ENCODE data around the gene PACRG. TPM values are rescaled to one million over a fixed set of nuclear protein-coding genes. Genes with fewer than 3 reads are reported as not detected.

PACRG gene
- total RNA-seq, 1 experiment from 2014 or later: 0.59 TPM

DNA sequence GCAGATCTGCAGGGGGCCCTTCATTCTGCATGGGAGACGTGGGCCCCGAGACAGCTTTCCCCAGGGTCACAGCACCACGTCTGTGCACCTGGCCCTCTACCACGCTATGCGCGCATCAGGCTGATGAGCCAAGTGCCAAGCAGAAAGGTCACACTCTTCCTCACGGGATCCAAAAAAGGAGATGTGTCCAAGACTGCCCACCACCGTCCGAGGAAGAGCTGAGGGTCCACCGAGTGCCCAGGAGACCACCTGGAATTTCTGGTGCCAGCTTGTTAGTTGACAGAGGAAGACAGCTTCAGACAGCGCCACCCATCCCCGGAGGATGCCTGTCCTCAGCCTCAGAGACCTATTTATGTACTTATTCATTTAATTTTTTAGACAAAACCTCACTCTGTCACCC lies 609.2 kb downstream of the PACRG start:
- Histone ChIP-seq H3K9me3 (ENCODE audit: control insufficient read depth, insufficient read depth, low read depth, low read length) (no peaks in the 10 kb centered on the region), H3K27ac (ENCODE audit: low read length) (no peak overlapping the region), H3K4me3 (ENCODE audit: low read depth in 2 of 2, low read length in 2 of 2) (no peak overlapping the region), H3K27me3 (ENCODE audit: control insufficient read depth, insufficient read depth, low read length) (no peaks in the 10 kb centered on the region), H3K36me3 (ENCODE audit: control insufficient read depth, insufficient read depth, low read length) (no peaks in the 10 kb centered on the region), H3K4me1 (ENCODE audit: control insufficient read depth, insufficient read depth, low read length) (no peaks in the 10 kb centered on the region)
- POLR2A ChIA-PET: no interaction called here
- TF ChIP-seq, protein P1, sequence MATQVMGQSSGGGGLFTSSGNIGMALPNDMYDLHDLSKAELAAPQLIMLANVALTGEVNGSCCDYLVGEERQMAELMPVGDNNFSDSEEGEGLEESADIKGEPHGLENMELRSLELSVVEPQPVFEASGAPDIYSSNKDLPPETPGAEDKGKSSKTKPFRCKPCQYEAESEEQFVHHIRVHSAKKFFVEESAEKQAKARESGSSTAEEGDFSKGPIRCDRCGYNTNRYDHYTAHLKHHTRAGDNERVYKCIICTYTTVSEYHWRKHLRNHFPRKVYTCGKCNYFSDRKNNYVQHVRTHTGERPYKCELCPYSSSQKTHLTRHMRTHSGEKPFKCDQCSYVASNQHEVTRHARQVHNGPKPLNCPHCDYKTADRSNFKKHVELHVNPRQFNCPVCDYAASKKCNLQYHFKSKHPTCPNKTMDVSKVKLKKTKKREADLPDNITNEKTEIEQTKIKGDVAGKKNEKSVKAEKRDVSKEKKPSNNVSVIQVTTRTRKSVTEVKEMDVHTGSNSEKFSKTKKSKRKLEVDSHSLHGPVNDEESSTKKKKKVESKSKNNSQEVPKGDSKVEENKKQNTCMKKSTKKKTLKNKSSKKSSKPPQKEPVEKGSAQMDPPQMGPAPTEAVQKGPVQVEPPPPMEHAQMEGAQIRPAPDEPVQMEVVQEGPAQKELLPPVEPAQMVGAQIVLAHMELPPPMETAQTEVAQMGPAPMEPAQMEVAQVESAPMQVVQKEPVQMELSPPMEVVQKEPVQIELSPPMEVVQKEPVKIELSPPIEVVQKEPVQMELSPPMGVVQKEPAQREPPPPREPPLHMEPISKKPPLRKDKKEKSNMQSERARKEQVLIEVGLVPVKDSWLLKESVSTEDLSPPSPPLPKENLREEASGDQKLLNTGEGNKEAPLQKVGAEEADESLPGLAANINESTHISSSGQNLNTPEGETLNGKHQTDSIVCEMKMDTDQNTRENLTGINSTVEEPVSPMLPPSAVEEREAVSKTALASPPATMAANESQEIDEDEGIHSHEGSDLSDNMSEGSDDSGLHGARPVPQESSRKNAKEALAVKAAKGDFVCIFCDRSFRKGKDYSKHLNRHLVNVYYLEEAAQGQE (IDR thresholded peaks at IDR 0.05; ENCODE audit: insufficient read depth in 1 of 2, low read depth in 2 of 2, low read length in 1 of 2): no peak
- no peak for TF ChIP-seq POLR2AphosphoS5 (IDR thresholded peaks at IDR 0.05; ENCODE audit: low read depth, low read length)
- TF ChIP-seq SIN3A (IDR thresholded peaks at IDR 0.05; ENCODE audit: borderline replicate concordance, insufficient read depth, low read depth, low read length): no peak
- TF ChIP-seq, protein P2, sequence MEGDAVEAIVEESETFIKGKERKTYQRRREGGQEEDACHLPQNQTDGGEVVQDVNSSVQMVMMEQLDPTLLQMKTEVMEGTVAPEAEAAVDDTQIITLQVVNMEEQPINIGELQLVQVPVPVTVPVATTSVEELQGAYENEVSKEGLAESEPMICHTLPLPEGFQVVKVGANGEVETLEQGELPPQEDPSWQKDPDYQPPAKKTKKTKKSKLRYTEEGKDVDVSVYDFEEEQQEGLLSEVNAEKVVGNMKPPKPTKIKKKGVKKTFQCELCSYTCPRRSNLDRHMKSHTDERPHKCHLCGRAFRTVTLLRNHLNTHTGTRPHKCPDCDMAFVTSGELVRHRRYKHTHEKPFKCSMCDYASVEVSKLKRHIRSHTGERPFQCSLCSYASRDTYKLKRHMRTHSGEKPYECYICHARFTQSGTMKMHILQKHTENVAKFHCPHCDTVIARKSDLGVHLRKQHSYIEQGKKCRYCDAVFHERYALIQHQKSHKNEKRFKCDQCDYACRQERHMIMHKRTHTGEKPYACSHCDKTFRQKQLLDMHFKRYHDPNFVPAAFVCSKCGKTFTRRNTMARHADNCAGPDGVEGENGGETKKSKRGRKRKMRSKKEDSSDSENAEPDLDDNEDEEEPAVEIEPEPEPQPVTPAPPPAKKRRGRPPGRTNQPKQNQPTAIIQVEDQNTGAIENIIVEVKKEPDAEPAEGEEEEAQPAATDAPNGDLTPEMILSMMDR (IDR thresholded peaks at IDR 0.05): no peak
- no peak for TF ChIP-seq TCF7L2 (IDR thresholded peaks at IDR 0.05; ENCODE audit: low read depth, low read length)
- ATAC-seq (no peak), DNase-seq (ENCODE audit: low read depth, low spot score) (no peak)
- intact Hi-C loops (cut with micrococcal nuclease; ENCODE audit: unreplicated experiment): no loop called here
- CTCF ChIA-PET: no interaction called here
- no TSS peak for BruUV-seq (replicated peaks)
- in situ Hi-C loops (cut with HindIII; ENCODE audit: low pct_unique_long_range_greater_than_20kb, low sequenced_read_pairs): no loop called here

DNA sequence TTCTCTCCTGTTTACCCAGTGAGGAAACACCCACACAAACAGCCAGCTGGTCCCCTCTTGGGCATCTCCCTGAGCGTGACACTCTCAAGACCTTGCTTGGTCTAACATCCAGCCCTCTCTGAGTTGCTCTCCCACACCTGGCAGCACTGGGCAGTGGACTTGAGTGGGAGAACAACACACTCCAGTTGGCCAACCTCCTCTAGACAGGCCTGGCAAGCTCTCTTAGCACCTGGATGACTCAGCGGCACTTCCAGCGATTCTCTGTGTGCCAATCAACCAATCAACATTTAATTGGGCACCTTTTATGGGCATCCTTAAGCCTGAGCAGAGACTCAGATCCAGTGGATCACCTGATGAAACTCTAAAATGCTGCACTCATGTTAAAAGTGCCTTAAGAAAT lies 610.2 kb downstream of the PACRG start:
- intact Hi-C loops (cut with micrococcal nuclease; ENCODE audit: unreplicated experiment) (no loop called here), in situ Hi-C loops (cut with HindIII; ENCODE audit: low pct_unique_long_range_greater_than_20kb, low sequenced_read_pairs) (no loop called here)
- no peaks in the 10 kb centered on the region for H3K27me3 ChIP-seq (ENCODE audit: control insufficient read depth, insufficient read depth, low read length)
- ATAC-seq (no peak), DNase-seq (ENCODE audit: low read depth, low spot score) (no peak)
- no peaks in the 10 kb centered on the region for H3K4me1 ChIP-seq (ENCODE audit: control insufficient read depth, insufficient read depth, low read length)
- H3K4me3 ChIP-seq (ENCODE audit: low read depth in 2 of 2, low read length in 2 of 2): no peak overlapping the region
- H3K9me3 ChIP-seq (ENCODE audit: control insufficient read depth, insufficient read depth, low read depth, low read length): no peaks in the 10 kb centered on the region
- BruUV-seq (replicated peaks): no TSS peak
- ChIA-PET CTCF (no interaction called here), POLR2A (no interaction called here)
- no peaks in the 10 kb centered on the region for H3K36me3 ChIP-seq (ENCODE audit: control insufficient read depth, insufficient read depth, low read length)
- TF ChIP-seq SIN3A (IDR thresholded peaks at IDR 0.05; ENCODE audit: borderline replicate concordance, insufficient read depth, low read depth, low read length) (no peak), TCF7L2 (IDR thresholded peaks at IDR 0.05; ENCODE audit: low read depth, low read length) (no peak), POLR2AphosphoS5 (IDR thresholded peaks at IDR 0.05; ENCODE audit: low read depth, low read length) (no peak)
- TF ChIP-seq, protein P1 (IDR thresholded peaks at IDR 0.05; ENCODE audit: insufficient read depth in 1 of 2, low read depth in 2 of 2, low read length in 1 of 2): no peak
- TF ChIP-seq, protein P2 (IDR thresholded peaks at IDR 0.05): no peak
- peak overlapping the region; percentile 29; the same call in 1 of the 2 replicates for H3K27ac ChIP-seq (ENCODE audit: low read length)
